Thymus (tissue), 14 donors: ENCODE measurements around the gene RAB4B. TPM values are rescaled to one million over a fixed set of nuclear protein-coding genes. Genes with fewer than 3 reads are reported as not detected.
A peak's percentile ranks its signal among the peaks of the same experiment; 100 is the strongest.
"Not testable (repeated sequence)": the region's sequence is repeated elsewhere in the genome, so short reads cannot be mapped to it uniquely, and the experiment has no call there.

Experiments used
- DNase-seq, 9 donors: peaks; one replicate each; pipeline ENCODE4 v3.0.0-alpha.2; 2013; ENCODE audit warnings: low spot score in 9 of 9, low read depth in 6 of 9, missing footprints in 1 of 9
- H3K27ac ChIP-seq, 2 donors: one replicate each; pipeline ENCODE4 v1.5.1; 2013; ENCODE audit warnings: control low read depth in 1 of 2, low read depth in 1 of 2, low read length in 1 of 2, mild to moderate bottlenecking in 1 of 2, moderate library complexity in 1 of 2
- H3K27me3 ChIP-seq, 2 donors: one replicate each; pipeline ENCODE4 v1.5.1; 2013; ENCODE audit warnings: low read length in 1 of 2; ENCODE audit not compliant: control insufficient read depth in 2 of 2, insufficient read depth in 1 of 2
- H3K36me3 ChIP-seq, 2 donors: one replicate each; pipeline ENCODE4 v1.5.1; 2013; ENCODE audit warnings: low read length in 1 of 2, mild to moderate bottlenecking in 1 of 2, moderate library complexity in 1 of 2; ENCODE audit not compliant: control insufficient read depth in 2 of 2, insufficient read depth in 2 of 2
- H3K4me1 ChIP-seq, 2 donors: one replicate each; pipeline ENCODE4 v1.5.1; 2013; ENCODE audit warnings: low read length in 2 of 2; ENCODE audit not compliant: control insufficient read depth in 2 of 2, insufficient read depth in 2 of 2
- H3K4me3 ChIP-seq, 2 donors: one replicate each; pipeline ENCODE4 v1.5.1; 2013; ENCODE audit warnings: low read length in 2 of 2, control low read depth in 1 of 2, mild to moderate bottlenecking in 1 of 2
- H3K9me3 ChIP-seq, 2 donors: one replicate each; pipeline ENCODE4 v1.5.1; 2013; ENCODE audit warnings: low read length in 1 of 2, mild to moderate bottlenecking in 1 of 2; ENCODE audit not compliant: control insufficient read depth in 2 of 2, insufficient read depth in 1 of 2
- WGBS: extraction: QIAGEN DNeasy Blood & Tissue Kit; methylation state at CpG from one replicate; pipeline ENCODE4 v1.1.7; 2013; 5-methylcytosine and 5-hydroxymethylcytosine counted together
- long read RNA-seq, 10 donors: transcript quantifications; one replicate each; lab custom pipeline, GENCODE V29; 2026
- polyA plus RNA-seq: library from polyadenylated mRNA; stranded (reverse); fragments of 200-250 nt; gene quantifications from one replicate; pipeline ENCODE4 v1.2.3, GENCODE V29; 2013
- total RNA-seq: library from RNA; stranded (reverse); fragments of 120-200 nt; gene quantifications from one replicate; pipeline ENCODE4 v1.2.4, GENCODE V29; 2013
- donor health status: healthy.

Gene RAB4B
- total RNA-seq = 24.2 TPM
- polyA plus RNA-seq = 86.7 TPM
- long read RNA-seq, donor 1, partial matches to known transcripts = 0 of 2 reads
- long read RNA-seq, donor 1, other reads (novel, unspliced or antisense) = 0 of 2 reads
- long read RNA-seq, donor 2, transcript RAB4B-201 (8 exons, 1,133 nt) = major isoform, 33 of 81 reads
- long read RNA-seq, donor 2, transcript RAB4B-205 (3 exons, 1,728 nt) = minor isoform, 28 of 81 reads
- long read RNA-seq, donor 2, partial matches to known transcripts = 10 of 81 reads
- long read RNA-seq, donor 2, other reads (novel, unspliced or antisense) = 8 of 81 reads
- long read RNA-seq, donor 3, transcript RAB4B-205 (3 exons, 1,728 nt) = minor isoform, 9 of 46 reads
- long read RNA-seq, donor 3, transcript RAB4B-201 (8 exons, 1,133 nt) = major isoform, 32 of 46 reads
- long read RNA-seq, donor 3, partial matches to known transcripts = 0 of 46 reads
- long read RNA-seq, donor 3, other reads (novel, unspliced or antisense) = 5 of 46 reads
- long read RNA-seq, donor 4, transcript RAB4B-201 (8 exons, 1,133 nt) = major isoform, 12 of 14 reads
- long read RNA-seq, donor 4, partial matches to known transcripts = 0 of 14 reads
- long read RNA-seq, donor 4, other reads (novel, unspliced or antisense) = 0 of 14 reads
- long read RNA-seq, donor 5, transcript RAB4B-201 (8 exons, 1,133 nt) = major isoform, 15 of 17 reads
- long read RNA-seq, donor 5, partial matches to known transcripts = 0 of 17 reads
- long read RNA-seq, donor 5, other reads (novel, unspliced or antisense) = 0 of 17 reads
- long read RNA-seq, donor 6, transcript RAB4B-205 (3 exons, 1,728 nt) = minor isoform, 9 of 25 reads
- long read RNA-seq, donor 6, transcript RAB4B-201 (8 exons, 1,133 nt) = major isoform, 15 of 25 reads
- long read RNA-seq, donor 6, partial matches to known transcripts = 0 of 25 reads
- long read RNA-seq, donor 6, other reads (novel, unspliced or antisense) = 0 of 25 reads
- long read RNA-seq, donor 7, transcript RAB4B-201 (8 exons, 1,133 nt) = major isoform, 15 of 19 reads
- long read RNA-seq, donor 7, partial matches to known transcripts = 0 of 19 reads
- long read RNA-seq, donor 7, other reads (novel, unspliced or antisense) = 0 of 19 reads
- long read RNA-seq, donor 8, transcript RAB4B-201 (8 exons, 1,133 nt) = major isoform, 6 of 7 reads
- long read RNA-seq, donor 8, partial matches to known transcripts = 0 of 7 reads
- long read RNA-seq, donor 8, other reads (novel, unspliced or antisense) = 0 of 7 reads
- long read RNA-seq, donor 9, transcript RAB4B-201 (8 exons, 1,133 nt) = major isoform, 12 of 12 reads
- long read RNA-seq, donor 9, partial matches to known transcripts = 0 of 12 reads
- long read RNA-seq, donor 9, other reads (novel, unspliced or antisense) = 0 of 12 reads
- long read RNA-seq, donor 10, transcript RAB4B-201 (8 exons, 1,133 nt) = major isoform, 8 of 10 reads
- long read RNA-seq, donor 10, partial matches to known transcripts = 0 of 10 reads
- long read RNA-seq, donor 10, other reads (novel, unspliced or antisense) = 0 of 10 reads

DNA sequence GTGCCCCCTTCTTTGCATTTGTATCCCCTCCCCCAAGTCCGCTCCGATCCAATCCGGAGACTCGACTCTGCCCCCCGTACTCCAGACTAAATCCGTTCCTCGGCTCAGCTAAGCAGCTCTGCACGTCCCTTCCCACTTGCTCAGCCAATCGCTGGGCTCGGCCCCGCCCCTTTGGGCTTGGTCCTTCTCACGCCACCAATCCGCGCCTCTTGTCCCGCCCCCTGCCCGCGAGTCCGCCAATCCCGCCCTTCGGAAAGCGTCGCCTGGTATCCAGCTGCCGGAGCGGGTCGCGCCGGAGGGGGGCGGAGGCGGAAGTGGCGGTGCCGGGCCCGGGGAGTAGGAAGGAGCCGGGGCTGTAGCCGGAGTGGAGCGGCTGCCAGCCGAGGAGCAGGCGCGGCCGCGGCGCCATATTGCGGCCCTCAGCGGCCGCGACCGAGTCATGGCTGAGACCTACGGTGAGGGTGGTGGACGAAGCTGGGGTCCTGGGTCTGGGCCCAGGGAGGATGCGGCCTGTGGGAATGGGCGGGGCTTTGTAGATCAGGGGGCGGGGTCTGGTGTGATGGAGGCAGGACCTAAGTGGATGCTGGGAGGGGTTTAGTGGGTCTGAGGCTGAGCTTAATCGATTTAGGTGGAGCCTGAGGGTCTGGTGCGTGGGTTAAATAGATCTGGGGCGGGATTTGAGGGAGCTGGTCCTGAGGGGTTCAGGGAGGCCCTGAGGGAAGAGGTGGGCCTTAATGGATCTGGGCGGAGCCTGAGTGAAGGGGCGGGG, at the start of gene RAB4B:
Gene RAB4B, plus strand, starts transcription at position 311 of the 769 bp plus-strand sequence. Its CDS starts 129 bp downstream, at position 440.
- H3K4me3 ChIP-seq = peak within 1 kb of the TSS; percentile 64 to 97
- under 1% methylated on average over 56 of the region's 56 CpGs for WGBS

GRCh38 chr19:40730065-40730464, 48.0 kb upstream of the RAB4B start:
- not testable (repeated sequence) for DNase-seq, H3K4me3 ChIP-seq, H3K4me1 ChIP-seq, H3K9me3 ChIP-seq, H3K27me3 ChIP-seq, H3K27ac ChIP-seq
- H3K36me3 ChIP-seq = peaks cover 51 to 58% of the 10 kb centered on the region in 2 donors
- 97% methylated on average over 5 of the region's 5 CpGs for WGBS

More for the DNA sequence above, at the start of gene RAB4B:
- Histone ChIP-seq H3K9me3 (no peaks in the 10 kb centered on the region), H3K27ac (peak within 1 kb of the TSS; percentile 99 to 100), H3K36me3 (peaks cover 4 to 13% of the 10 kb centered on the region in 2 donors), H3K4me1 (peaks cover 12 to 25% of the 10 kb centered on the region in 2 donors), H3K27me3 (no peaks in the 10 kb centered on the region)
- DNase-seq = peak; percentile 98 to 100 (median 100)

DNA sequence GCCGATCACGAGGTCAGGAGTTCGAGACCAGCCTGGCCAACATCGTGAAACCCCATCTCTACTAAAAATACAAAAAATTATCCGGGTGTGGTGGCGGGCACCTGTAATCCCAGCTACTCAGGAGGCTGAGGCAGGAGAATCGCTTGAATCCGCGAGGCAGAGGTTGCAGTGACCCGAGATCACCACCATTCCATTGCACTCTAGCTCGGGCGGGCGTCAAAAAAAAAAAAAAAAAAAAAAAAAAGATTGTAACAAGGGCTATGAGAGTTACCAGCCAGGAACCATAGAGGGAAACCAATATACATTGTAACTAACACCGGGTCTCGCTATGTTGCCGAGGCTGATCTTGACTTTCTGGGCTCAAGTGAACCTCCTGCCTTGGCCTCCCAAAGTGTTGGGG, 45.7 kb upstream of the RAB4B start:
- H3K4me3 ChIP-seq, H3K9me3 ChIP-seq, DNase-seq, H3K27me3 ChIP-seq, H3K27ac ChIP-seq, H3K4me1 ChIP-seq: not testable (repeated sequence)
- peaks cover 58 to 64% of the 10 kb centered on the region in 2 donors for H3K36me3 ChIP-seq
- 98% methylated on average over 16 of the region's 16 CpGs for WGBS

- no peaks in the 10 kb centered on the region for H3K9me3 ChIP-seq
- no peak overlapping the region for H3K27ac ChIP-seq
- H3K4me1 ChIP-seq = no peaks in the 10 kb centered on the region
- H3K36me3 ChIP-seq = peaks cover 53 to 68% of the 10 kb centered on the region in 2 donors
- H3K4me3 ChIP-seq = no peak overlapping the region
- H3K27me3 ChIP-seq = no peaks in the 10 kb centered on the region
- no peak for DNase-seq
- 95% methylated on average over 13 of the region's 13 CpGs for WGBS
Observed at GRCh38 chr19:40733149-40733548, 44.9 kb upstream of the RAB4B start.

DNA sequence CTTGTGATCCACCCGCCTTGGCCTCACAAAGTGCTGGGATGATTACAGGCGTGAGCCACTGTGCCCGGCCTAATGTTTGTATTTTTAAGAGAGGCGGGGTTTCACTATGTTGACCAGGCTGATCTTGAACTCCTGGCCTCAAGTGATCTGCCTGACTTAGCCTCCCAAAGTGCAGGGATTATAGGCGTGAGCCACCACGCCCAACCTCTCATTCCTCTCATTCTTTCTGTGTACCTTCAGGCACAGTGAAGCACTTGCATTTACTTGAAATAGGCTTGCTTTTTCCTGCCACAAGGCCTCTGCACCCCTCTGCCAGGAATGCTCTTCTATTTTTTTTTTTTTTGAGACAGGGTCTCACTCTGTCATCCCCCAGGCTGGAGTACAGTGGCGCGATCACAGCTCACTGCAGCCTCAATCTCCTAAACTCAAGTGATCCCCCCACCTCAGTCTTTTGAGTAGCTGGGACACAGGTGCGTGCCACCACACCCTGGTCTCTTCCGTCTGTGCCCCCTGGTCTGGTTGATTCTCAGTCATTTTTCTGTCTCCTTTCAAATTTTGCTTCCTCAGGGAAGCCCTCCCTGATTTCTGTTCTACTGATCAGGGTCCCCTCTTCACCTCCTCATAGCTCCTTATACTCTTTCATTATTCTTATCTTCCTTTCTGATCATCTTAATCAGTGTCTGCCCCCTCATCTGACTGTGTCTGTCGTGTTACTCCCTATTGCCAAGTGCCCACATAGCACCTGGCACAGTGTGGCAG, 42.9 kb upstream of the RAB4B start:
- DNase-seq = no peak
- H3K9me3 ChIP-seq = no peaks in the 10 kb centered on the region
- no peak overlapping the region for H3K4me3 ChIP-seq
- peaks cover 53 to 76% of the 10 kb centered on the region in 2 donors for H3K36me3 ChIP-seq
- no peaks in the 10 kb centered on the region for H3K27me3 ChIP-seq
- no peaks in the 10 kb centered on the region for H3K4me1 ChIP-seq
- WGBS = 96% methylated on average over 11 of the region's 11 CpGs
- H3K27ac ChIP-seq = no peak overlapping the region

DNA sequence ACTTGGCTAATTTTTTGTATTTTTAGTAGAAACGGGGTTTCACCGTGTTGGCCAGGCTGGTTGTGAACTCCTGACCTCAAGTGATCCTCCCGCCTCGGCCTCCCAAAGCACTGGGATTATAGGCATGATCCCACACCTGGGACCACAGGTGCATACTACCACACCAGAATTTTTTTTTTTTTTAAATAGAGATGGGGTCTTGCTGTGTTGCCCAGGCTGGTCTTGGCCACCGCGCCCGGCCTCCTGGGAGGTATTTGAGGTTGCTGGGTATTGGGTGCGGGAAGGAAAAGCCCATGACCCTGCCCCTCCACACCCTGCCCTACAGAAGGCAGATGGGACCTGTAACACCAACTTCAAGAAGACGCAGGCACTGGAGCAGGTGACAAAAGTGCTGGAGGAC, 41.4 kb upstream of the RAB4B start:
- H3K4me3 ChIP-seq = no peak overlapping the region
- peaks cover 46 to 63% of the 10 kb centered on the region in 2 donors for H3K36me3 ChIP-seq
- 87% methylated on average over 9 of the region's 9 CpGs for WGBS
- H3K27me3 ChIP-seq = no peaks in the 10 kb centered on the region
- H3K27ac ChIP-seq = no peak overlapping the region
- H3K4me1 ChIP-seq = no peaks in the 10 kb centered on the region
- H3K9me3 ChIP-seq = no peaks in the 10 kb centered on the region
- DNase-seq = no peak

- no peak overlapping the region for H3K27ac ChIP-seq
Observed at GRCh38 chr19:40737102-40737644, 40.9 kb upstream of the RAB4B start.

More at GRCh38 chr19:40737102-40737644, 40.9 kb upstream of the RAB4B start:
- DNase-seq = no peak
- no peaks in the 10 kb centered on the region for H3K4me1 ChIP-seq
- H3K27me3 ChIP-seq = no peaks in the 10 kb centered on the region
- no peak overlapping the region for H3K4me3 ChIP-seq
- H3K9me3 ChIP-seq = no peaks in the 10 kb centered on the region
- H3K36me3 ChIP-seq = peaks cover 46 to 66% of the 10 kb centered on the region in 2 donors
- 98% methylated on average over 9 of the region's 9 CpGs for WGBS
